RPMI7951 (cell line): ENCODE measurements around the gene SLC17A5. TPM values are rescaled to one million over a fixed set of nuclear protein-coding genes. Genes with fewer than 3 reads are reported as not detected.
A peak's percentile ranks its signal among the peaks of the same experiment; 100 is the strongest.
"Not testable (repeated sequence)": the region's sequence is repeated elsewhere in the genome, so short reads cannot be mapped to it uniquely, and the experiment has no call there.

Source experiments
- DNase-seq: peaks from one replicate; pipeline ENCODE4 v3.0.0-alpha.2; 2012; ENCODE audit warnings: low read depth
- total RNA-seq: library from RNA; depleted of rRNA; stranded (reverse); fragments of >200 nt; shearing (Covaris generic); gene quantifications from 2 replicates; pipeline ENCODE4 v1.2.3, GENCODE V29; 2014; rRNA removed

Gene SLC17A5
- total RNA-seq, result 13.9 and 19.1 TPM in 2 replicates

GRCh38 chr6:73653571-73654424, at the start of gene SLC17A5:
Gene SLC17A5, minus strand, starts transcription at chr6:73653992. Its CDS starts 106 bp downstream, at chr6:73653886.
- DNase-seq, result peak; percentile 91

DNA sequence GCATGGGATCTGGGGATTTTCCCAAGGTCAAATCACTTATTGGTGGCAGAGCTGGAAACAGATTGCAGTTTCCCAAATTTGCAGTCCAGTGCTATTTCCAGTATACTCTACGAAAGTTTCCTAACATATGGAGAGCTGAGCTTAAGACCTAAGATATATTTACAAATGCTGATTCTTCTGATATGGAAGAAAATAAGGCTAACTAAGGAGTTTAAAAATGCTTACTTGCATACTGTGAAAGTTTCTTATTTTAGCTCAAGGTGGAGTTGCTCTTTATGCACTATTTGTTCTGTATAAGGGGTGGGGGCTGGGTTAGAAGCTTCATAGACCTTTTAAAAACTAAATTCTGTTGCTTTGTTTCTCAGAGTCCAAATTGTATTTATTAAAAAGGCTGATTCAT, 49.7 kb upstream of the SLC17A5 start:
- DNase-seq, result no peak

GRCh38 chr6:73702444-73702843, 48.7 kb upstream of the SLC17A5 start:
- no peak for DNase-seq

DNA sequence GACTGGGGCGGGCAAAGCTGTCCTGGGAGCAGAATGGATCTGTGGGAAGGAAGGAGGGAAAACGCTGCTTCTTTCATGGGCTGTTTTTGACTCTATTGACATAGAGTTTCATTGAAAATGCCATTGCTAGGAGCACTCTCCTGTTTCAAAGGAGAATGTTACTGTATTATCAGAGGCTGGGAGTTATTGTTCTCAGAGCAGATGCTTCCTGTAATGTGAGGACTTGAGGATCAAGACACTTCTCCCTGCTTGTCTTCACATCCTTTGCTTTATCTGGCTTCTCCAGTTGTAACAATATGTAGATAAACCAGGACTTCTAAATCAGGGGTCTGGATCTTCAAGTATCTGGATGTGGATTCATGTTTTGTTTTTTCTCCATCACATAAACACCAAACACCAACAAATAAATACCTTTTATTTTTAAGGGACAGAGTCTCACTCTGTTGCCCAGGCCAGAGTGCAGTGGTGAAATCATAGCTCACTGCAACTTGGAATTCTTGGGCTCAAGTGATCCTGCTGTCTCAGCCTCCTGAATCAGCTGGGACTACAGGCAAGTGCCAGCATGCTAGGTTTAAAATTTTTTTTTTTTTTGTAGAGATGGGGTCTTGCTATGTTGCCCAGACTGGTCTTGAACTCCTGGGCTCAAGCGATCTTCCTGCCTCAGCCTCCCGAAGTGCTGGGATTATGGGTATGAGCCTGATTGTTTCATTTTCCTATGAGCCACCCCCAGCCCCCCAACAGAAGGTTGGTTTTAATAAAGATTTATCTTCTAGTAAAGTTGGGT, 46.1 kb upstream of the SLC17A5 start:
- no peak for DNase-seq

DNA sequence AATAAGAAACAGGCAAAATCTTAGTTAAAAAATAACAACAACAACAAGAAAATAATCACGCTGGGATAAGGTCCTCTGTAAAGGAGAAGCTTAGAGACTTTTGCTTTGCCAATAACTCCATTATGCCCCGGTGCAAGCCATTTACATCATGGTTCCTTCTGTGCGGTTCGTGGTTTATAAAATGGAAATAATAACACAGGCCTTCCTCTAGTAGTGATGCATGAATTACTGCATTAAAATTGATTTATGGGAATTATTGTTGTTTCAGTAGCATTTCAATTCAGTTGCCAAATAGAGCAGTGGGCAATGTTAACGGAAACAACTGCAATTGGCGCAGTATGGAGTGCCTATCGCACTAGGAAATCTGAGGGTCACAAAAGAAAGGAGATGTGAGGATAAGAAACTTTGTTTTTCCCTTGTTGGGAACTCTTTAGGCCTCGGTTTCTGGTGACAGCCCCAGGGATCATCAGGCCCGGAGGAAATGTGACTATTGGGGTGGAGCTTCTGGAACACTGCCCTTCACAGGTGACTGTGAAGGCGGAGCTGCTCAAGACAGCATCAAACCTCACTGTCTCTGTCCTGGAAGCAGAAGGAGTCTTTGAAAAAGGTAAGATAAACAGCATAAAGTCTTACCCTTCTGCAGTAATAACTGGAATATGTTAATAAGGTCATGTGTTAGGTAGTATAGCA, 43.3 kb upstream of the SLC17A5 start:
- no peak for DNase-seq

DNA sequence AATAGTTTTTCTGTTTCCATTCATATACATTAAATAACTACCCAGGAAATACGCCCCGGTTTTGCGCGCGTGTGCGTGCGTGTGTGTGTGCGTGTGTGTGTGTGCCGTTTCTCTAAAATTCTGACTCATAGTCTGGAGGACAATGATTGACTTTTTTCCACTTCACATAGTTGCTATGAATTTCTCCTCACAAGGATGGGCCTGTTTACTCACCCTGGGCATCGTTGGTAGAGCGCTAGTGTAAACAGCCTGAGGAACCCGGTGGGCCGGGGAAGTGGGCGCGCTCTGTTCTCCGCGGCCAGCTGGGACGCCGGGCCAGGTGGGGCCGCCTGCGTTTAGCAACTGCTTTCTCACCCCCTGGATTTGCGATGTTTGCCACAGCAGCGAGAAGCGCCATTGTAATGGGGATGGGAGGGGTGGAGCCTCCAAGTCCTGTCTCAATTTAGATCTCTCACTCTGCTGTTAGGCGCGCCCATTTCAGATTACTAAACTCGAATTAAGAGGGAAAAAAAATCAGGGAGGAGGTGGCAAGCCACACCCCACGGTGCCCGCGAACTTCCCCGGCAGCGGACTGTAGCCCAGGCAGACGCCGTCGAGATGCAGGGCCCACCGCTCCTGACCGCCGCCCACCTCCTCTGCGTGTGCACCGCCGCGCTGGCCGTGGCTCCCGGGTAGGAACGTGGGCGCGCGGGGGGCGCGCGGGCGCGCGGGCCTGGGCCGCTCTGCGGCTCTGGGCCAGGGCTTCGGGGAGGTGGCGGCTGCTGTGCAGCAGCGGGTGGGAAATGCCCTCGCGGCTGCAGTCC, 42.0 kb upstream of the SLC17A5 start, which contains the start of gene CD109:
Gene CD109 (plus strand): TSS at position 585 of the 803 bp plus-strand sequence. CDS start 13 bp downstream, at position 598.
- DNase-seq, result peak; percentile 90

GRCh38 chr6:73694711-73695411, 41.1 kb upstream of the SLC17A5 start:
- peak; percentile 80 for DNase-seq

DNA sequence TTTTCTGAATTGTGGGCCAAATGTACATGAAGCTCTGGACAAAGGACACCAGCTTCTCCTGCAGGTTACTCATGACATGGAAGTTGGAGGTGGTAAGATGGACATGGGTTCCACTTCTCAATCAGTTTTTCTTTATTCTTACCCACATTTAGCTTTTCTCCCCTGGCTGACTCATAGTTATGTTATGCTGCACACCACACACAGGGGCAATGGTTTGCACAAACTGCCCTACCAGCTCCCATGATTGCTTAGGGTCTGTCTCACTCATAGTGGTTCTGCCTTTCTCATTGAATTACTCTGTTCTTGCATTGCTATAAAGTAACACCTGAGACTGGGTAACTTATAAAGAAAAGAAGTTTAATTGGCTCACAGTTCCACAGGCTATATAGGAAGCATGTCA, 37.7 kb upstream of the SLC17A5 start:
- DNase-seq, result peak; percentile 52

DNA sequence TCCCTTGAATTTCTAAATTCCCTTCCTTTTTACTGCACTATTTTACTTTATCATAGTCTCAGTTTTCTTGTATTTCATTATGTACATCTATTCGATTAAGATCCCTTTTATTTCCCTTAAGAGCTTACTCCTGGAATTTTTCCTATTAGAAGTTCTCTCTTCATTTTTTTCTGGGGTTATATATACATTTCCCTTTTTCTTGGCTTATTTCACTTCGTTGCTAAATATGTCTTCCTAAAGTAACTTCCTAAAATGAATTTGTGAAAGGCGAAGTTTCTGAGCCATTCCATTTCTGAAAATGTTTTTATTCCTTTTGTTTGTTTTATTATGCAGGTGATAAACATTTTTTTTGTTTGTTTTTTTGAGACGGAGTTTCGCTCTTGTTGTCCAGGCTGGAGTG, 36.3 kb upstream of the SLC17A5 start:
- DNase-seq, result no peak

- no peak for DNase-seq
These were observed 34.6 kb upstream of the SLC17A5 start for GRCh38 chr6:73688351-73688750.

GRCh38 chr6:73683574-73683973, 29.8 kb upstream of the SLC17A5 start:
- not testable (repeated sequence) for DNase-seq

GRCh38 chr6:73680289-73680918, 26.6 kb upstream of the SLC17A5 start:
- no peak for DNase-seq

DNA sequence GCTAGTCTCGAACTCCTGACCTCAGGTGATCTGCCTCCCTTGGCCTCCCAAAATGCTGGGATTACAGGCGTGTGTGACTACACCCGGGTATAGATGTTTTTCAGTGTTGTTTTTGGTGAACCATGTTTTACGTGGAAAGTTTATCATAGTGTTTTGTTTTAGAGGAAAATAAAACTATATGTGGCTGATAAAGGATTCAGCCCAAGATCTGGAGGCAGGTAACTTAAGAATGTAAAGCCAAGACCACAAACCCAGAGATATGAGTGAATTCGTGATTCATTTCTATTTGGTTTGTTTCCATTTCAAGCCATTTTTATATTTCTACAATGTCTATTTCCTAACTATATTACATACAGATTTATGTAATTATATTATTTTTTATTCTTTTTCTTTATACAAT, 26.1 kb upstream of the SLC17A5 start:
- DNase-seq, result not testable (repeated sequence)

GRCh38 chr6:73679009-73679408, 25.2 kb upstream of the SLC17A5 start:
- DNase-seq, result no peak

DNA sequence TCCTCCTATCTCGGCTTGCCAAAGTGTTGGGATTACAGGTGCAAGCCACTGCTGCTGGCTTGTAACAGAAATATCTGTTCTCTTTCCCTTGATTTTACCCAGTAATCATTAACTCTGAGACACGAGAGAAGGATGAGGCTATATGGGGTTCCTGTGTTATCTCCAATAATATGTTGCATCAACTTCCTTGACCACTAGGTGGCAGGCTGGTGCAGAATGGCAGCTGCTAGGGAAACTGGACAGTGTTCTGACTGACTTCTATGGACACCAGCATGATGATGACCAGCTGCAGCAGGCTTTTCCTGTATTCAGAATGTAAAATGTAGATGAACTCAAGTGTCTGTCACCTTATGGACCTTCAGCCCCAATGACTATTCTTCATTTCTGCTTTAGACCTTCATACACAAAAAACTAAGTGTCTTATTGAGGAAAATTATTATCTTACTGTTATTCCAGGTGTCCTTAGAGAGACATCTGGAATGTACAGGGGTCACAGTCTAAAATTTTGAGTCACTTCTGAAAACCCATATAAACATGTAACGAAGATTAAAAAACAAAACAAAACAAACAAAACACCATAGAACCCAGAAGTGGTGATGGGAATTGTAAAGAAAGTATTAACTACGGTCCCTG, 21.8 kb upstream of the SLC17A5 start:
- DNase-seq, result peak; percentile 75

- DNase-seq, result no peak
These were observed 18.3 kb upstream of the SLC17A5 start for GRCh38 chr6:73671911-73672685.

- DNase-seq, result no peak
These were observed 15.2 kb upstream of the SLC17A5 start for GRCh38 chr6:73669005-73669404.

GRCh38 chr6:73667798-73668197, 14.0 kb upstream of the SLC17A5 start:
- no peak for DNase-seq

DNA sequence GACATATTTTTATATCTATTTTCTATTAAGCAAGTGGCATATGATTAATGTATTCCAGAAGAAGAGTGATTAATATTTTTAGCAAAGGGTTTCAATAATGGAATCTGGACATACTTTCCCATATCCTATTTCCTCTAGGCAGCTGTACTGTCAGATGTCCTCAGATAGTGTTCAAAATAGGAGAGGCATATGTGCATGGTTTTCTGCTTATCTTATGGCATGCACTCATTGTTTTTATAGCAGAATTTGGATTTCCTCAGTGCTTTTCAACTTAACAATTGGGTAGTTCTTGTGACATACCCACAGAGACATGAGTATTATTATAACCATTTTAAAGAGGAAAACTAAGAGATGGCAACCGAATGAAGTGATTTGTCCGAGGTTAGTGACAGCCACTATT, 12.6 kb upstream of the SLC17A5 start:
- DNase-seq, result no peak
